ENCODE measurements around the gene C11orf91.
"Not testable (repeated sequence)": the region's sequence is repeated elsewhere in the genome, so short reads cannot be mapped to it uniquely, and the experiment has no call there.

C11orf91 gene, protein sequence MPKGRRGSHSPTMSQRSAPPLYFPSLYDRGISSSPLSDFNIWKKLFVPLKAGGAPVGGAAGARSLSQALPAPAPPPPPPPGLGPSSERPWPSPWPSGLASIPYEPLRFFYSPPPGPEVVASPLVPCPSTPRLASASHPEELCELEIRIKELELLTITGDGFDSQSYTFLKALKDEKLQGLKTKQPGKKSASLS

GRCh38 chr11:33700502-33701271, at the start of gene C11orf91:
TSS of gene C11orf91 (minus strand) at chr11:33700826. CDS start at chr11:33700740, 86 bp downstream.
- DNase-seq = peak; percentile 93 to 94

GRCh38 chr11:33747979-33748378, 47.4 kb upstream of the C11orf91 start:
- no peak for DNase-seq

DNA sequence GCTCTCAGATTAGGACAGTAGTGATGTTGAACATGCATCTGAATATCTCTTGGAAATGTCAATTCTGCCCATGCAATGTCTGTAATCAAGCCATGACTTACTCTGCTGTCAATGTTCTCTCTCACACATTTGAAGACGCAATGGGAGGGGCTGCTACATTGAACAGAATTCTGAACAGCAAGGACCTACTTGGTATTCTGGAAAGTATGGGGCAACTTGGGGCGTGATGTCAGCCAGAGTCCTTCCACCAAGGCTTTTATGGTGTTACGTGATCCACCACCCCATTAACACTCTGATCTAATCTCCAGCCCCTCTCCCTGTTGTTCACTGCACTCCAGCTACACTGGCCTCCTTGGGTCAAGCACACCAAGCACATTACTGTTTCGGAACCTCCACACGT, 42.7 kb upstream of the C11orf91 start:
- DNase-seq = no peak

- no peak for DNase-seq
These were observed 41.7 kb upstream of the C11orf91 start for GRCh38 chr11:33742249-33742851.

DNA sequence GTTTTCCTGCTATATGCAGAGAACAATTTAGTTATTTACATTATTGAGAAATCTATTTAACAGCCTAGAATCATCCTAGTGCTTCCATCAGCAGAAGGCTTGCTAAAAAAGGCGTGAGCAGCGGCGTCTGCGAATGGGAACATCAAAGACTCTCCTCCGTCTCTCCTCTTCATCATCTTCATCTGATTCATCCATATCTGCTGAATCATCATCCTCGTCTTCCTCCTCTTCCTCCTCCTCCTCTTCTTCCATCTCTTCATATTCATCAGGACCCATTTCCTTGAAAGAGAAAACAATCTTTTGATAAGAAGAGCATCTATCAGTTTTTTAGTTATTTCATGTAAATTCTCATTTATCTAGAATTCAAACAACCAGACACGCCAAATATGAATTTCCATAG, 41.2 kb upstream of the C11orf91 start:
- DNase-seq = no peak

DNA sequence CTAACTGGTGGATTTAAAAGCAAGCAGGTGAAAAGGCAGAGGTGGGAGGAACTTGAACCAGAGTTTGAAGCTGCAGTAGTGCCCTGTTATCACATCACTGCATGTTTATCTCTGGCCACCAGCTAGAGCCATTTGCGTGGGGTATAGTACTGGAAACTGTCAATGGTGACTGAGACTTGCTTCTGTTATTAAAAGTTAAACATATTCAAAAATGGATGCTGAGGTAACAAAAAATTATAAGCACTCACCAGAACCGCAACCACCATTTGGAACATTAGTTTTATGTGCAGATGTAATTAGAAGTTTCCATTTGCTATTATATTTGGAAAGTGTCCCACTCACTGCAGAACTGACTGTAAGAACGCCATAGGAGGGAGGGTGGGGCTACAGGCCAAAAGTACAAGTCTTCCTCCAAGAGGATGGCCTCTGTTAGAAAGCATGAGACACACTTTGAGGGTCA, 36.8 kb upstream of the C11orf91 start:
- DNase-seq = no peak

- peak; percentile 75 to 88 for DNase-seq
These were observed 35.7 kb upstream of the C11orf91 start, which contains the start of gene CD59 for GRCh38 chr11:33736148-33736812. TSS of gene CD59 (minus strand) at chr11:33736423. CDS start at chr11:33722445, 13,978 bp downstream.

DNA sequence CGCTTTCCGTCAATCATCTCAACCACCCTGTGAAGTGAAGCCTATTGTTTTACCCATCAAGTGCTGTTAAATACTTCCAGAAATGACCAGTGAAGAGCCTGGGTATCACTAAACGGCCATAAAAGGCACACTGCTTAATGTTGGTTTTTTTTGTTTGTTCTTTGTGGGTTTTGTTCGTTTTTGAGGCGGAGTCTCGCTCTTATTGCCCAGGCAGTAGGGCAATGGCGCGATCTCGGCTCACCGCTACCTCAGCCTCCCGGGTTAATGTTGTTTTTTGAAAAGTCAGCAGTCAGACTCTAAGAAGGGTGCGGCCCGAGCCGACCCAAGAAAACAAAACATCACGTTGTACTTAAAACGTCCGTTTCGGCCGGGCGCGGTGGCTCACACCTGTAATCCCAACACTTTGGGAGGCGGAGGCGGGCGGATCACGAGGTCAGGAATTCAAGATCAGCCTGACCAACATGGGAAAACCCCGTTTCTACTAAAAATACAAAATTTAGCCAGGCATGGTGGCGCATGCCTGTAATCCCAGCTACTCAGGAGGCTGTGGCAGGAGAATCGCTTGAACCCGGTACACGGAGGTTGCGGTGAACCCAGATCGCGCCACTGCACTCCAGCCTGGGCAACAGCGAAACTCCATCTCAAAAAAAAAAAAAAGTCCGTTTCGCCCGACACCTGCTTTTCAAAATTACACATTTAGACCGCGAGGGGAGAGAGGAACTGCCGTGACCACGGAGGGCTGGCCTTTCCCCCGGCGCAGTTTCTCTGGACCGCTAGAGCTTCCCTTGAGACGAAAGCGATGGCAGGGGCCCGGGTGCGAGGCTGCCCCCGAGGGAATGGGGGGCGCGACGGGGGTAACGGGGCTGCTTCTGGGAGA, 34.9 kb upstream of the C11orf91 start:
- peak in 1 of 2 experiments; percentile 11 for DNase-seq

GRCh38 chr11:33734441-33735270, 34.0 kb upstream of the C11orf91 start:
- no peak for DNase-seq

DNA sequence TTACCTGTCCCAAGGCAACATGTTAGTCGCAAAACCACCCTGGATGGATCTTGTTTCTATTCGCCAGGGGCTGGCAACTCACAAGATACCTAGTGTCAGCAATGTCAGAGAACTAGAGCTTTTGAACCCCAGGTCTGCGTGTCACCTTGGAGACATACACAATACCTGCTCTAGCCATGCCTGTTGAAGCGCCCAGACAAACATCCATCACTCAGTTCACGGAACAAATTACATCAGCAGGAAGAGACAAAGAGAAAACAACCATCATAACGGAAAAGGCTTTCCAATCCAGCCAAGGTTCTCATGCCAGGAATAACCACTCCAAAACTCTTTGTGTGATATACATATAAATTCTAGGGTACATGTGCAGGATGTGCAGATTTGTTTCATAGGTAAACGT, 33.4 kb upstream of the C11orf91 start:
- no peak for DNase-seq

DNA sequence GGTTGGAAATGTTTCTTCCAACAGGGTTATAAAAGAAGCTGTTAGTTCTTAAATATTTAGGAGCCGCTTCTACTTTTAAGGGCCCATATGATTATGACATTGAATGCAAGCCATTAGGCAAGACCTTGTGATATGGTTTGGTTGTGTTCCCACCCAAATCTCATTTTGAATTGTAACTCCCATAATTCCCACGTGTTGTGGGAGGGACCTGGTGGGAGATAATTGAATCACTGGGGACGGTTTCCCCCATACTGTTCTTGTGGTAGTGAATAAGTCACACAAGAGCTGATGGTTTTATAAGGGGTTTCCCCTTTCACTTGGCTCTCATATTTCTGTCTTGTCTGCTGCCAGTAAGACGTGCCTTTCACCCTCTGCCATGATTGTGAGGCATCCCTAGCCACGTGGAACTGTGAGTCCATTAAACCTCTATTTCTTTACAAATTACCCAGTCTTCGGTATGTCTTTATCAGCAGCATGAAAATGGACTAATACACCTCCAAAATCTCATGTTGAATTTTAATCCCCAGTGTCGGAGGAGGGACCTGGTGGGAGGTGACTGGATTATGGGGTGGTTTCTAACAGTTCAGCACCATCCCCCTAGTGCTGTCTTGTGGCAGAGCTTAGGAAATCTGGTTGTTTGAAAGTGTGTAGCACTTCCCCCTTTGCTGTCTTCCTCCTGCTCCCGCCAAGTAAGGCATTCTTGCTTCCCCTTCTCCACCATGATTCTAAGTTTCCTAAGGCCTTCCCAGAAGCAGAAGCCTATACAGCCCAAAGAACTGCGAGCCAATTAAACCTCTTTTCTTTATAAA, 31.3 kb upstream of the C11orf91 start:
- no peak for DNase-seq

- DNase-seq = no peak
These were observed 30.1 kb upstream of the C11orf91 start for GRCh38 chr11:33730716-33731115.

- not testable (repeated sequence) for DNase-seq
These were observed 28.5 kb upstream of the C11orf91 start for GRCh38 chr11:33729072-33729664.

- not testable (repeated sequence) for DNase-seq
These were observed 26.9 kb upstream of the C11orf91 start for GRCh38 chr11:33727539-33727938.

GRCh38 chr11:33725496-33725895, 24.9 kb upstream of the C11orf91 start:
- no peak for DNase-seq

DNA sequence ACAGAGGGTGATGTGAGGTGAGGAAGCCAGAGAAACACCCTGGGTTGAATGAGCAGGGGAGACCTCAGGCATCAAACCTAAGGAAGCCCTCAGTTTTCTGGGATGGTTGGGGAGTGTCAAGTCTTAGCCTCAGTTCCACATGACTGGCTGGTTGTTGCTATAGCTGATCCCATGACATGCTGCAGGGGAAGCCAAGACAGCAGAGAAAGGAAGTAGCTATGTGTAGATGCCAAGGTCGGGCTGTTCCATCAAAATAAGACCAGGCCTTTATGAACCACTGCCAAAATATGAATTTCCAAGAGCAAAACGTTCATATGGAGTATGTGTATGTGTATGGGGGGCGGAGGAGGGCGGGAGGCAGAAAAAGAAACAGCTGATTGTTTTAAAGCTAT, 24.0 kb upstream of the C11orf91 start:
- DNase-seq = no peak

- DNase-seq = no peak
These were observed 22.7 kb upstream of the C11orf91 start for GRCh38 chr11:33723238-33723881.

DNA sequence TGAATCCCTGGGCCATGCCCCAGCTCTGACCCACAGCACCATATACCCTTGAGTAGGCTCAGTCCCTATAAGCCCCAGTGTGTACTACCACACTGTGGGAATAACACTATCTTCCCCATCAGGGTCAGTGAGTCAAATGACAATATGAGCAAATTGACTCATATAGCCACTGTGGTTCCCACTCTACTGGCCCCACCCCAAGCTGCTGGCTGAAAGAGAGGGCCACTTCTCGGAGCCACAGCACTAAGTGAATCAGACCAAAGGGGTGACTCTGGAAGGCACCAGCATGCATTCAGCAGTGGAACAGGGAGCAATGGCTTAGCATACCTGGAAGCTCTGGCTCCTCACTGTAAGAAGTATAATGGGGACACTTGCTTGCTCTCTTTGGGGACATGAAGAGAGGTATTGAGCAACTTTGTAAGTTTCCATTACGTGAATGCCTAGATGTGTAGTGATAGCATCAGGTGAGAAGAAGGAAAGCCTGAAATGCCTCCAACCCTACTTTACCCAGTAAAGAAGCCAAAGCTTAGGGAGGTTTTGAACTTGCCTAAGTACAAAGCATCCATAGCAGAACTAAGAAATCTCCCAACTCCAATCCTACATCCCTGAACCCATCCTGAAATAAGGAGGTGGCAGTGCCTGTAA, 22.1 kb upstream of the C11orf91 start:
- DNase-seq = no peak

DNA sequence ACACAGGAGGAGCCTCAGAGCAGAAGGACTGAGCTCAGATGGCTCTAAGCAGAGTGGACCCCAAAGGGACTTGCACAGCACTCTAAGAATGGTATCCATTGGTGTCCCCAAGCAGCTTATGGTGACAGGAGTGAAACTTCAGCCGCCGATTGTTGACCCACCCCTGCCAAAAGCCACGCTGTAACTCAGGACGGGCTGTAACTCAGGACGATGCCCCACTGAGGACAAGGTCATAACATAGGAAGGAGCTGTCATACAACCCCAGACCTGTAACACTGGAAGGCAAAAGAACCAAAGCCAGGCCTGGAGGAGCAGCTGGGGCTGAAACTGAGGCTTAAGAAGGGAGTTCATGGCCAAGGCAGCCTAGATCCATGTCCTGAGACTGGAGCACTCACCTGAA, 21.4 kb upstream of the C11orf91 start:
- DNase-seq = no peak

Measured in NCI-H1930 (cell line).